Caco-2 (cell line): ENCODE results near the gene TMEM179B. TPM values are rescaled to one million over a fixed set of nuclear protein-coding genes. Genes with fewer than 3 reads are reported as not detected.

Experiments used
- BruUV-seq: library from RNA; stranded (reverse); fragments of 400-500 nt; replicated peaks from 2 replicates; lab custom pipeline; 2021; lab: Mats Ljungman, UMichigan
- CTCF ChIA-PET: fragments of 300-600 bp; sonication (Branson Sonifier 250); formaldehyde crosslinking; loops from one replicate; lab custom pipeline; 2022; ENCODE audit warnings: antibody characterized with exemption; lab: Charles Lee
- POLR2A ChIA-PET: fragments of 300-600 bp; sonication (Branson Sonifier 250); formaldehyde crosslinking; loops from one replicate; lab custom pipeline; 2022; ENCODE audit warnings: antibody characterized with exemption; lab: Charles Lee
- DNase-seq, 2 experiments: peaks; one replicate each; pipeline versions ENCODE4 v3.0.0 to v3.0.0-alpha.2; 2020 to 2022
- H3K27me3 ChIP-seq: replicated peaks from 2 replicates; pipeline ENCODE4 v1.6.0; 2011; ENCODE audit warnings: low read length; ENCODE audit not compliant: control insufficient read depth, insufficient read depth
- H3K36me3 ChIP-seq: 2 replicates; pipeline ENCODE4 v1.5.1; 2011; ENCODE audit warnings: low read length; ENCODE audit not compliant: control insufficient read depth, insufficient read depth
- H3K4me1 ChIP-seq: fragments of 250-450 bp; sonication (Bioruptor Pico); 2 replicates; pipeline ENCODE4 v1.5.1; 2020; ENCODE audit warnings: mild to moderate bottlenecking
- H3K4me3 ChIP-seq: 2 replicates; pipeline ENCODE4 v1.5.1; 2011; ENCODE audit warnings: low read depth, mild to moderate bottlenecking, control low read depth, low read length
- H3K9me3 ChIP-seq: fragments of 250-450 bp; sonication (Bioruptor Pico); 2 replicates; pipeline ENCODE4 v1.5.1; 2020; ENCODE audit warnings: mild to moderate bottlenecking, moderate library complexity
- H3K27ac Mint-ChIP-seq: one replicate; pipeline ENCODE4 v1.8.0; 2022; ENCODE audit warnings: mixed read lengths; ENCODE audit not compliant: unreplicated experiment
- H3K27me3 Mint-ChIP-seq: one replicate; pipeline ENCODE4 v1.8.0; 2022; ENCODE audit warnings: mixed read lengths; ENCODE audit not compliant: insufficient read depth, unreplicated experiment
- H3K36me3 Mint-ChIP-seq: one replicate; pipeline ENCODE4 v1.8.0; 2022; ENCODE audit warnings: mild to moderate bottlenecking, mixed read lengths; ENCODE audit not compliant: insufficient read depth, unreplicated experiment
- H3K4me1 Mint-ChIP-seq: one replicate; pipeline ENCODE4 v1.8.0; 2022; ENCODE audit warnings: low read depth, mixed read lengths; ENCODE audit not compliant: unreplicated experiment
- H3K4me3 Mint-ChIP-seq: one replicate; pipeline ENCODE4 v1.8.0; 2022; ENCODE audit warnings: mild to moderate bottlenecking, moderate library complexity, mixed read lengths; ENCODE audit not compliant: unreplicated experiment
- H3K9me3 Mint-ChIP-seq: one replicate; pipeline ENCODE4 v1.8.0; 2022; ENCODE audit warnings: mixed read lengths; ENCODE audit not compliant: unreplicated experiment
- intact Hi-C: fragments of 100-400 bp; cut with micrococcal nuclease; formaldehyde crosslinking; loops from one replicate; pipeline ENCODE4 v1.10.0; 2022; ENCODE audit not compliant: unreplicated experiment
- total RNA-seq: library from RNA; stranded (reverse); gene quantifications from 2 replicates; pipeline ENCODE4 v1.2.3, GENCODE V29; 2022
- TF ChIP-seq, protein P1 (sequence below), 2 experiments: fragments of 200-600 bp in 1 of 2; IDR thresholded peaks; 1 replicate in 1 of 2; 2 replicates in 1 of 2; pipeline versions ENCODE4 v1.5.1 to v1.8.0; 2011 to 2022; ENCODE audit warnings: antibody characterized with exemption in 1 of 2, control low read depth in 1 of 2, inconsistent platforms in 1 of 2, low read depth in 1 of 2, low read length in 1 of 2, mild to moderate bottlenecking in 1 of 2, moderate library complexity in 1 of 2; ENCODE audit not compliant: insufficient read depth in 1 of 2, severe bottlenecking in 1 of 2, unreplicated experiment in 1 of 2

TMEM179B gene
- total RNA-seq, 1 experiment from 2014 or later, result 68.4 TPM

GRCh38 chr11:62805961-62806441, 18.8 kb downstream of the TMEM179B start:
- no peaks in the 10 kb centered on the region; the same call in 1 of the 2 replicates for H3K4me1 ChIP-seq
- 0 out of 2 replicates have a peak, but pooled peaks cover 1% of the 10 kb centered on the region for H3K36me3 ChIP-seq
- CTCF ChIA-PET, result interaction anchor here (2.2 kb wide), 1 partner anchor 19 kb away, joined by 15 read pairs; the partner anchor contains the start of gene TMEM179B
- Mint-ChIP-seq H3K36me3 (peaks cover 54% of the 10 kb centered on the region), H3K9me3 (no peaks in the 10 kb centered on the region), H3K4me3 (peak overlapping the region; percentile 92), H3K4me1 (peaks cover 11% of the 10 kb centered on the region), H3K27ac (peak overlapping the region; percentile 98), H3K27me3 (no peaks in the 10 kb centered on the region)
- POLR2A ChIA-PET, result interaction anchor here (0.5 to 1.7 kb wide), 9 partner anchors 12 to 214 kb away, joined by 3 to 15 read pairs (median 4); partner anchors contain the start of genes STX5, TMEM179B, TUT1 and ZBTB3
- H3K27me3 ChIP-seq, result no peaks in the 10 kb centered on the region
- intact Hi-C loops, result loop anchor here (1.0 to 2.0 kb wide), 4 partner anchors 14 to 57 kb away; partner anchors contain the start of genes STX5, TEX54, TMEM179B and TMEM223
- DNase-seq, result no peak
- peak overlapping the region; percentile 51 for H3K4me3 ChIP-seq
- H3K9me3 ChIP-seq, result no peaks in the 10 kb centered on the region
- TF ChIP-seq, protein P1, sequence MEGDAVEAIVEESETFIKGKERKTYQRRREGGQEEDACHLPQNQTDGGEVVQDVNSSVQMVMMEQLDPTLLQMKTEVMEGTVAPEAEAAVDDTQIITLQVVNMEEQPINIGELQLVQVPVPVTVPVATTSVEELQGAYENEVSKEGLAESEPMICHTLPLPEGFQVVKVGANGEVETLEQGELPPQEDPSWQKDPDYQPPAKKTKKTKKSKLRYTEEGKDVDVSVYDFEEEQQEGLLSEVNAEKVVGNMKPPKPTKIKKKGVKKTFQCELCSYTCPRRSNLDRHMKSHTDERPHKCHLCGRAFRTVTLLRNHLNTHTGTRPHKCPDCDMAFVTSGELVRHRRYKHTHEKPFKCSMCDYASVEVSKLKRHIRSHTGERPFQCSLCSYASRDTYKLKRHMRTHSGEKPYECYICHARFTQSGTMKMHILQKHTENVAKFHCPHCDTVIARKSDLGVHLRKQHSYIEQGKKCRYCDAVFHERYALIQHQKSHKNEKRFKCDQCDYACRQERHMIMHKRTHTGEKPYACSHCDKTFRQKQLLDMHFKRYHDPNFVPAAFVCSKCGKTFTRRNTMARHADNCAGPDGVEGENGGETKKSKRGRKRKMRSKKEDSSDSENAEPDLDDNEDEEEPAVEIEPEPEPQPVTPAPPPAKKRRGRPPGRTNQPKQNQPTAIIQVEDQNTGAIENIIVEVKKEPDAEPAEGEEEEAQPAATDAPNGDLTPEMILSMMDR (IDR thresholded peaks at IDR 0.05; ENCODE audit: insufficient read depth in 1 of 2, low read depth in 1 of 2, low read length in 1 of 2, severe bottlenecking in 1 of 2, unreplicated experiment in 1 of 2), result no peak
- TSS peak; percentile 94 for BruUV-seq

DNA sequence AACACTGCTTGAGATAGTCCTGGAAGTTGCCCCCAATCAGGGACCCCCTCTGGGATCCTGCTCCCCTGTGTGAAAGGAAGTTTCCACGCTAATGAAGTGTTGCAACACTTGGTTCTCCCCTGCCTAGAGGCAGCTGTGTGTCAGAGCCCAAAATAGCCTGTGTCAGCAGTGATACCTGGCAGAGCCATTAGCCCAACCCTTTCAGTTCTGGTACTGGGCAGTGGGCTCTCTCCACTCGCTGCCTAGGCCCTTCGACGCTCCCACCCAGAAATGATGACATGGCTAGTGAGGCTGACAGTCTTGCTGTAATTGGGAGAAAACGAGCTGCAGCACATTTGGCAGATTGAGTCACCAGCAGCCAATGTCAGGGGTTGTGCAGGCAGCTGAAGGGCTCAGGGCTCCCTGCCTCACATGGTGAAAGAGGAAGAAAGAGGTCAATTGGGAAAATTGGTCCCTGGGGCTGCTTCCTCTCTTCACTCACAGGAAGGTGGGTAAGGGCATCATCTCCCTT, 19.5 kb downstream of the TMEM179B start:
- no peak for DNase-seq
- H3K4me1 Mint-ChIP-seq, result peaks cover 11% of the 10 kb centered on the region
- TF ChIP-seq, protein P1 (IDR thresholded peaks at IDR 0.05; ENCODE audit: insufficient read depth in 1 of 2, low read depth in 1 of 2, low read length in 1 of 2, severe bottlenecking in 1 of 2, unreplicated experiment in 1 of 2), result no peak
- no peaks in the 10 kb centered on the region for H3K9me3 ChIP-seq
- H3K36me3 ChIP-seq, result no peaks in the 10 kb centered on the region
- H3K27me3 ChIP-seq, result no peaks in the 10 kb centered on the region
- CTCF ChIA-PET, result interaction anchor here (2.2 kb wide), 1 partner anchor 20 kb away, joined by 15 read pairs; the partner anchor contains the start of gene TMEM179B
- peak overlapping the region; percentile 98 for H3K27ac Mint-ChIP-seq
- no TSS peak for BruUV-seq
- intact Hi-C loops, result no loop called here
- POLR2A ChIA-PET, result interaction anchor here (0.6 to 1.7 kb wide), 8 partner anchors 12 to 215 kb away, joined by 3 to 15 read pairs (median 6); partner anchors contain the start of genes POLR2G, STX5, TMEM179B and TUT1
- H3K9me3 Mint-ChIP-seq, result no peaks in the 10 kb centered on the region
- H3K4me1 ChIP-seq, result no peaks in the 10 kb centered on the region; the same call in 1 of the 2 replicates
- peaks cover 47% of the 10 kb centered on the region for H3K36me3 Mint-ChIP-seq
- no peaks in the 10 kb centered on the region for H3K27me3 Mint-ChIP-seq
- H3K4me3 ChIP-seq, result peak overlapping the region; percentile 4; the same call in 1 of the 2 replicates
- peak overlapping the region; percentile 92 for H3K4me3 Mint-ChIP-seq

- POLR2A ChIA-PET, result interaction anchor here (0.5 kb wide), 1 partner anchor 43 kb away, joined by 11 read pairs; no protein-coding TSS in a partner anchor
- no TSS peak for BruUV-seq
- Histone ChIP-seq H3K4me3 (no peak overlapping the region), H3K4me1 (no peaks in the 10 kb centered on the region; the same call in 1 of the 2 replicates), H3K36me3 (no peaks in the 10 kb centered on the region), H3K9me3 (no peaks in the 10 kb centered on the region), H3K27me3 (no peaks in the 10 kb centered on the region)
- intact Hi-C loops, result no loop called here
- peaks cover 19% of the 10 kb centered on the region for H3K36me3 Mint-ChIP-seq
- H3K27ac Mint-ChIP-seq, result no peak overlapping the region
- no peaks in the 10 kb centered on the region for H3K27me3 Mint-ChIP-seq
- no peak overlapping the region for H3K4me3 Mint-ChIP-seq
- H3K4me1 Mint-ChIP-seq, result no peaks in the 10 kb centered on the region
- TF ChIP-seq, protein P1 (IDR thresholded peaks at IDR 0.05; ENCODE audit: insufficient read depth in 1 of 2, low read depth in 1 of 2, low read length in 1 of 2, severe bottlenecking in 1 of 2, unreplicated experiment in 1 of 2), result no peak
- H3K9me3 Mint-ChIP-seq, result no peaks in the 10 kb centered on the region
- DNase-seq, result no peak
- CTCF ChIA-PET, result interaction anchor here (0.7 to 1.2 kb wide), 2 partner anchors 17 to 24 kb away, joined by 4 read pairs; partner anchors contain the start of gene TMEM179B
Observed at GRCh38 chr11:62810748-62811147, 23.5 kb downstream of the TMEM179B start.
